Gastroesophageal sphincter (tissue), 3 donors: Measurements from ENCODE around the gene KRT9.

Experiments
- EP300 ChIP-seq: sonication (generic); formaldehyde crosslinking; IDR thresholded peaks from one replicate; pipeline ENCODE4 v1.6.1; 2017; ENCODE audit warnings: antibody characterized with exemption, mild to moderate bottlenecking
- POLR2A ChIP-seq, 2 donors: fragments of 450-650 bp; IDR thresholded peaks; one replicate each; pipeline ENCODE4 v1.6.1; 2017; ENCODE audit warnings: antibody characterized with exemption in 2 of 2, mild to moderate bottlenecking in 2 of 2, moderate library complexity in 1 of 2
- POLR2AphosphoS5 ChIP-seq: sonication (generic); formaldehyde crosslinking; IDR thresholded peaks from one replicate; pipeline ENCODE4 v1.6.1; 2017; ENCODE audit warnings: antibody characterized with exemption
- TF ChIP-seq, protein P1 (sequence below), 4 experiments: fragments of 200-600 bp in 2 of 4; fragments of 450-650 bp in 2 of 4; sonication (generic) in 1 of 4; IDR thresholded peaks; one replicate each; pipeline ENCODE4 v1.5.1; 2017 to 2019; ENCODE audit warnings: antibody characterized with exemption in 4 of 4, mild to moderate bottlenecking in 2 of 4, moderate library complexity in 2 of 4

DNA sequence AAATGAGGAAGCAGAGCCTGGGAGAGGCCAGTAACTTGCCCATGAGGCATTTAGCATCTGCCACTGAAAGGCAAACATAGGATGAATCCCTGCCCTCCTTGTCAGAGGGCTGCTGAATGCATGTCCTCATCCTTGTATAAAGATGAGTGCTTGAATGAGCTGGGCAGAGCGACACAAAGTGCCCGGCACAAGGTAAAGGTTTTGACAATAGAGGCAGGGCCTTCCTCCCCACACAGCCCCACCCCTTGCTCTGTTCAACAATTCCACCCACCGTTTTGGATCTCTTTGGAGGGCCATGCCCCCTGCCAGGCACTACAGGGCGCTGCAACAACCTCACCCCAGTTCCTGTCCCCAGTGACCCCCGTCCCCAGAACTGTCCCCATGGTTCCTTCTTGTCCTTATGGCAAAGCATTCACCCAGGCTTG lies 42.4 kb downstream of the KRT9 start:
- TF ChIP-seq, protein P1, sequence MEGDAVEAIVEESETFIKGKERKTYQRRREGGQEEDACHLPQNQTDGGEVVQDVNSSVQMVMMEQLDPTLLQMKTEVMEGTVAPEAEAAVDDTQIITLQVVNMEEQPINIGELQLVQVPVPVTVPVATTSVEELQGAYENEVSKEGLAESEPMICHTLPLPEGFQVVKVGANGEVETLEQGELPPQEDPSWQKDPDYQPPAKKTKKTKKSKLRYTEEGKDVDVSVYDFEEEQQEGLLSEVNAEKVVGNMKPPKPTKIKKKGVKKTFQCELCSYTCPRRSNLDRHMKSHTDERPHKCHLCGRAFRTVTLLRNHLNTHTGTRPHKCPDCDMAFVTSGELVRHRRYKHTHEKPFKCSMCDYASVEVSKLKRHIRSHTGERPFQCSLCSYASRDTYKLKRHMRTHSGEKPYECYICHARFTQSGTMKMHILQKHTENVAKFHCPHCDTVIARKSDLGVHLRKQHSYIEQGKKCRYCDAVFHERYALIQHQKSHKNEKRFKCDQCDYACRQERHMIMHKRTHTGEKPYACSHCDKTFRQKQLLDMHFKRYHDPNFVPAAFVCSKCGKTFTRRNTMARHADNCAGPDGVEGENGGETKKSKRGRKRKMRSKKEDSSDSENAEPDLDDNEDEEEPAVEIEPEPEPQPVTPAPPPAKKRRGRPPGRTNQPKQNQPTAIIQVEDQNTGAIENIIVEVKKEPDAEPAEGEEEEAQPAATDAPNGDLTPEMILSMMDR (IDR thresholded peaks at IDR 0.05) = no peak
- TF ChIP-seq EP300 = no peak
- no peak for TF ChIP-seq POLR2A (IDR thresholded peaks at IDR 0.05)
- TF ChIP-seq POLR2AphosphoS5 = no peak
